SK-N-MC (cell line): ENCODE measurements around the gene PDYN.

ENCODE experiments used
- EZH2 ChIP-seq: fragments of 200-600 bp; sonication (generic); IDR thresholded peaks from one replicate; pipeline ENCODE4 v1.6.1; 2017; ENCODE audit warnings: antibody characterized with exemption
- POLR2AphosphoS5 ChIP-seq: IDR thresholded peaks from 2 replicates; pipeline ENCODE4 v1.6.1; 2012; ENCODE audit warnings: mild to moderate bottlenecking, low read depth, low read length, borderline replicate concordance

GRCh38 chr20:2026514-2026913 is 32.7 kb upstream of the PDYN start:
- TF ChIP-seq EZH2 (no peak), POLR2AphosphoS5 (no peak)
